Effector memory CD4-positive, alpha-beta T cell (primary cell): ENCODE measurements around the gene ITGA11.

ENCODE experiments used
- DNase-seq, 3 donors: peaks; one replicate each; pipeline ENCODE4 v3.0.0-alpha.2; 2020
- H3K27ac ChIP-seq: 2 replicates; pipeline ENCODE4 v1.7.0; 2013; ENCODE audit warnings: mild to moderate bottlenecking, low read length, moderate library complexity; ENCODE audit not compliant: insufficient read depth, poor library complexity, severe bottlenecking
- H3K27me3 ChIP-seq: replicated peaks from 2 replicates; pipeline ENCODE4 v1.7.0; 2013; ENCODE audit warnings: mild to moderate bottlenecking, low read length; ENCODE audit not compliant: insufficient read depth, control insufficient read depth, poor library complexity, severe bottlenecking
- H3K36me3 ChIP-seq: 2 replicates; pipeline ENCODE4 v1.7.0; 2013; ENCODE audit warnings: mild to moderate bottlenecking, low read length, moderate library complexity; ENCODE audit not compliant: control insufficient read depth, insufficient read depth
- H3K4me1 ChIP-seq: 2 replicates; pipeline ENCODE4 v1.7.0; 2013; ENCODE audit warnings: low read length, mild to moderate bottlenecking; ENCODE audit not compliant: control insufficient read depth, insufficient read depth, poor library complexity, severe bottlenecking
- H3K4me3 ChIP-seq: 2 replicates; pipeline ENCODE4 v1.7.0; 2013; ENCODE audit warnings: low read length, low read depth, mild to moderate bottlenecking; ENCODE audit not compliant: insufficient read depth, poor library complexity, severe bottlenecking
- H3K9me3 ChIP-seq: 2 replicates; pipeline ENCODE4 v1.7.0; 2013; ENCODE audit warnings: mild to moderate bottlenecking, low read length, moderate library complexity; ENCODE audit not compliant: control insufficient read depth

The ITGA11 gene

GRCh38 chr15:68396068-68396467, 35.9 kb downstream of the ITGA11 start:
- DNase-seq: no peak
- Histone ChIP-seq H3K9me3 (no peaks in the 10 kb centered on the region), H3K27ac (no peak overlapping the region), H3K4me1 (no peaks in the 10 kb centered on the region), H3K27me3 (peaks cover 8% of the 10 kb centered on the region), H3K4me3 (no peak overlapping the region), H3K36me3 (no peaks in the 10 kb centered on the region)

- Histone ChIP-seq H3K27me3 (peaks cover 20% of the 10 kb centered on the region), H3K36me3 (no peaks in the 10 kb centered on the region), H3K9me3 (no peaks in the 10 kb centered on the region), H3K4me3 (no peak overlapping the region), H3K27ac (no peak overlapping the region), H3K4me1 (no peaks in the 10 kb centered on the region)
- DNase-seq: no peak
Observed at GRCh38 chr15:68391121-68391520, 40.8 kb downstream of the ITGA11 start.

- Histone ChIP-seq H3K9me3 (no peaks in the 10 kb centered on the region), H3K27ac (no peak overlapping the region), H3K4me3 (no peak overlapping the region), H3K36me3 (no peaks in the 10 kb centered on the region), H3K4me1 (no peaks in the 10 kb centered on the region), H3K27me3 (peaks cover 20% of the 10 kb centered on the region)
- DNase-seq: no peak
Observed at GRCh38 chr15:68389936-68390817, 41.8 kb downstream of the ITGA11 start.

GRCh38 chr15:68389041-68389930, 42.7 kb downstream of the ITGA11 start:
- no peak for DNase-seq
- no peaks in the 10 kb centered on the region for H3K36me3 ChIP-seq
- H3K4me3 ChIP-seq: no peak overlapping the region
- H3K27ac ChIP-seq: no peak overlapping the region
- no peaks in the 10 kb centered on the region for H3K4me1 ChIP-seq
- peaks cover 20% of the 10 kb centered on the region for H3K27me3 ChIP-seq
- H3K9me3 ChIP-seq: no peaks in the 10 kb centered on the region

- Histone ChIP-seq H3K9me3 (no peaks in the 10 kb centered on the region), H3K4me3 (no peak overlapping the region), H3K27ac (no peak overlapping the region), H3K27me3 (peaks cover 14% of the 10 kb centered on the region), H3K36me3 (no peaks in the 10 kb centered on the region), H3K4me1 (no peaks in the 10 kb centered on the region)
- no peak for DNase-seq
Observed at GRCh38 chr15:68387381-68388143, 44.4 kb downstream of the ITGA11 start.

GRCh38 chr15:68386587-68387288, 45.2 kb downstream of the ITGA11 start:
- Histone ChIP-seq H3K9me3 (no peaks in the 10 kb centered on the region), H3K36me3 (no peaks in the 10 kb centered on the region), H3K27ac (no peak overlapping the region), H3K27me3 (peaks cover 14% of the 10 kb centered on the region), H3K4me1 (no peaks in the 10 kb centered on the region), H3K4me3 (no peak overlapping the region)
- no peak for DNase-seq

GRCh38 chr15:68385671-68386586, 46.0 kb downstream of the ITGA11 start:
- H3K36me3 ChIP-seq: no peaks in the 10 kb centered on the region
- H3K4me1 ChIP-seq: no peaks in the 10 kb centered on the region
- H3K27ac ChIP-seq: no peak overlapping the region
- H3K9me3 ChIP-seq: no peaks in the 10 kb centered on the region
- no peak overlapping the region for H3K4me3 ChIP-seq
- H3K27me3 ChIP-seq: peaks cover 10% of the 10 kb centered on the region
- no peak for DNase-seq

GRCh38 chr15:68385240-68385561, 46.8 kb downstream of the ITGA11 start:
- Histone ChIP-seq H3K36me3 (no peaks in the 10 kb centered on the region), H3K9me3 (no peaks in the 10 kb centered on the region), H3K27ac (no peak overlapping the region), H3K4me3 (no peak overlapping the region), H3K4me1 (no peaks in the 10 kb centered on the region), H3K27me3 (peaks cover 3% of the 10 kb centered on the region)
- DNase-seq: no peak
